HCT116 (cell line): ENCODE measurements around the gene LRBA.

ENCODE experiments used
- CTCF ChIP-seq, 3 experiments: fragments of 200-600 bp in 1 of 3; sonication (generic) in 1 of 3; IDR thresholded peaks in 2 of 3; conservative IDR thresholded peaks in 1 of 3; 2 replicates each; pipeline ENCODE4 v1.5.1; 2012 to 2017; ENCODE audit warnings: low read depth in 2 of 3, low read length in 2 of 3, antibody characterized with exemption in 1 of 3, borderline replicate concordance in 1 of 3, control low read depth in 1 of 3, mild to moderate bottlenecking in 1 of 3, mixed read lengths in 1 of 3, mixed run types in 1 of 3, moderate library complexity in 1 of 3; ENCODE audit not compliant: insufficient read depth in 1 of 3
- JUND ChIP-seq: IDR thresholded peaks from 2 replicates; pipeline ENCODE4 v1.6.1; 2012

- TF ChIP-seq CTCF (IDR thresholded peaks at IDR 0.05 in 2 of 3, conservative IDR thresholded peaks at IDR 0.05 in 1 of 3; ENCODE audit: borderline replicate concordance in 1 of 3, insufficient read depth in 1 of 3, low read depth in 2 of 3, low read length in 2 of 3), result no peak
- no peak for TF ChIP-seq JUND
Measured at GRCh38 chr4:150423074-150423473, 592.0 kb downstream of the LRBA start.
